SHP77 (cell line): ENCODE results near the gene PINLYP.
"Not testable (repeated sequence)": the region's sequence is repeated elsewhere in the genome, so short reads cannot be mapped to it uniquely, and the experiment has no call there.

Experiments used
- DNase-seq, 2 experiments: peaks; one replicate each; lab custom pipeline; 2025; lab: John Stamatoyannopoulos, UW

PINLYP gene

DNA sequence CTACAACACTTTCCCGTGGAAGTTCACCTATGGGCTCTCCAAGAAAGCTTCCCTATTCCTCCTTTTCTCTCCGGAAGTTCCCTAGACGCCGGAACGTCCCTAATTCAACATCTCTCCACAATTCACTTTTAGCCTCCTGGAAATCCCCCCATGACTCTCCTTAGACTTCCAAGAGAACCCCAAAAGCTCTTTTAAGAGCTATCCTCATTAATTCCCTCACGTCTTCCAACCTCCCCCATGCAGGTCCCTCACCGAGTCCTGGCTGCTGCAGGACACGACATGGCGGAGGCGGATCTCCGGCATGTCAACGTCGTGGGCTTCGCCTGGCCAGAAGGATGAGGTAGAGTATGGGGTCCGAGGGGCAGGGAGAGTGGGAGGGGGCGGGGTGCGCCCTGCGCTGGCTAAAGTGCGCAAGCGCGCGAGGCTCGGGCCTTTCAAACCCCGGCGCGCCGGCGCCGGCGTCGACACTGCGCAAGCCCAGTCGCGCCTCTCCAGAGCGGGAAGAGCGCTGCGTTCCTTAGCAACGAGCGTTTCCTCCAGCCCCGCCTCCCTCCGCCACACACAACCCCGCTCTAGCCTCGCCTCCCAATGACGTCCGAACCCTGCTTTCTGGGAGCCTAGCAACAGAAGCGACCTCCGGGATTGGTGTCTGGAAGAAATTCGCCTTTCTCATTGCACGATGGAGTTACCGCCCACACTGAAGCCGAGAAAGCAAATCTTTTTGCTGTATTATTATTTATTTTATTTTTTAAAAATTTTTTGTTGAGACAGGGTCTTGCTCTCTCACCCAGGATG lies at the start of gene PINLYP, which contains the start of gene XRCC1:
Gene PINLYP, plus strand, starts transcription at position 646 of the 795 bp plus-strand sequence. CDS start 1,391 bp downstream, outside the sequence.
Gene XRCC1, minus strand, starts transcription at position 372 of the 795 bp plus-strand sequence. Its CDS starts 69 bp downstream, at position 303.
- DNase-seq: peak; percentile 97 to 98

- peak in 1 of 2 experiments; percentile 4 for DNase-seq
Measured at GRCh38 chr19:43525836-43526771, 49.5 kb upstream of the PINLYP start.

GRCh38 chr19:43526884-43527859 lies 48.4 kb upstream of the PINLYP start, which contains the start of gene ETHE1:
Gene ETHE1 (minus strand): TSS chr19:43527201. CDS start chr19:43527177, 24 bp downstream.
- peak; percentile 39 to 70 for DNase-seq

DNA sequence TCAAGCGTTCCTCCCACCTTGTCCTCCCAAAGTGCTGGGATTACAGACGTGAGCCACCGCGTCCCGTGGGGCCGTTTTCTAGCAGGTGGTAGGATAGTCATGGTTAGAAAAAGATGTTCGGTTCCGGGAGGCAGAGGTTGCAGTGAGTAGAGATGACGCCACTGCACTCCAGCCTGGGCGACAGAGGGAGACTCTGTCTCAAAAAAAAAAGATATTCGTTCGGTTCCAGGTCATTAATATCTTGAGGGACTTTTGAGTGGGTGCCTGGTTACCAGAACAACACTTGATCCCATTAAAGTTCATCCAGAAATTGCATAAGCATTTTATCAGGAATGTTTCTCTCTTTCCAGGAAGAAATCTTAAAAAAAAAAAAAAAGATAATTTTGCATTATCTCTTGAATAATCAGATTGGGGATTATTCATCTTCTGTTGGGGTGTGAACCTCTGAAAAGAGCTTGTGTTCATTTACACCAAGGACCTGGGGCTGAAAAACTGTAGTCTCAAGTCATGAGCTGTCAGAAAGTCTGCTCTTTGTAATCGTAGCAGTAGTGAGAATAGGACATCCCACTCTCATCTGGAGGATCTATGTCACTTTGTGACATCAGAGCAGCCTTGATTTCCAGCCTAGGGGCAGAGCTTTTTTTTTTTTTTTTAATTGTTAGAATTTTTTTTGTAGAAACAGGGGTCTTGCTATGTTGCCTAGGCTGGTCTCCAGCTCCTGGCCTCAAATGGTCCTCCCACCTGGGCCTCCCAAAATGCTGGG lies 47.6 kb upstream of the PINLYP start:
- DNase-seq: peak; percentile 34 to 53

GRCh38 chr19:43532571-43532961 lies 43.0 kb upstream of the PINLYP start:
- DNase-seq: peak; percentile 71 to 78

DNA sequence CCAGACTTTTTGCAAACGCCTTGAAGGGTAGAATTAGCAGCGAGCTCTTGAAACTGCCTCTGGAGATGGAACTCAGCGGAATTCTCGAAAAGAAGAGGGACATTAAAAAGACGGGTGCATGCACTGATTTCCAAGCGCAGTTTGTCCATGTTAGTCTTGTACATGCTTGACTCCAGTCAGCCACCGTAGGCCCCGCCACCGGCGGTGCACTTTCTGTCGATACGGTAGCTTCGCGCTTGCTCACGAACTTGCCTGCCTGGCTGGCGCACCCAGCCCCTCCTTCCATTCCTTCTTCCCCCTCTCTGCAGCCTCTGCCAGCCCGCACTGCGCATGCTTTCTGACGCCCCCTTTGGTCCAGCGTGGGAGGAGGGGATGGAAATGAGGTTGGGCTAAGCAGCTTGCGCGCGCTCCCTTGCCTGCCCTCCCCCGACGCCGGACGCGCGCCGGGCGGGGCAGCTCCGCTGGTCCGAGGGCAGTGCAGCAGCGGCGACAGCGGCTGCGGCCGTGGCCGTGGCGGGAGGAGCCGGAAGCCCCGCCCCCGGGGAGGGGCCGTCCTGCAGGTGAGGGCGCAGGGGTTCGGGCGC lies 42.5 kb upstream of the PINLYP start, which contains the start of gene ZNF575:
Gene ZNF575, plus strand, starts transcription at position 227 of the 584 bp plus-strand sequence. CDS start 1,235 bp downstream, outside the sequence.
- peak; percentile 87 to 91 for DNase-seq

- DNase-seq: peak; percentile 95 to 96
Measured at GRCh38 chr19:43533546-43534304, 41.9 kb upstream of the PINLYP start.

GRCh38 chr19:43534305-43534815 lies 41.2 kb upstream of the PINLYP start:
- no peak for DNase-seq

DNA sequence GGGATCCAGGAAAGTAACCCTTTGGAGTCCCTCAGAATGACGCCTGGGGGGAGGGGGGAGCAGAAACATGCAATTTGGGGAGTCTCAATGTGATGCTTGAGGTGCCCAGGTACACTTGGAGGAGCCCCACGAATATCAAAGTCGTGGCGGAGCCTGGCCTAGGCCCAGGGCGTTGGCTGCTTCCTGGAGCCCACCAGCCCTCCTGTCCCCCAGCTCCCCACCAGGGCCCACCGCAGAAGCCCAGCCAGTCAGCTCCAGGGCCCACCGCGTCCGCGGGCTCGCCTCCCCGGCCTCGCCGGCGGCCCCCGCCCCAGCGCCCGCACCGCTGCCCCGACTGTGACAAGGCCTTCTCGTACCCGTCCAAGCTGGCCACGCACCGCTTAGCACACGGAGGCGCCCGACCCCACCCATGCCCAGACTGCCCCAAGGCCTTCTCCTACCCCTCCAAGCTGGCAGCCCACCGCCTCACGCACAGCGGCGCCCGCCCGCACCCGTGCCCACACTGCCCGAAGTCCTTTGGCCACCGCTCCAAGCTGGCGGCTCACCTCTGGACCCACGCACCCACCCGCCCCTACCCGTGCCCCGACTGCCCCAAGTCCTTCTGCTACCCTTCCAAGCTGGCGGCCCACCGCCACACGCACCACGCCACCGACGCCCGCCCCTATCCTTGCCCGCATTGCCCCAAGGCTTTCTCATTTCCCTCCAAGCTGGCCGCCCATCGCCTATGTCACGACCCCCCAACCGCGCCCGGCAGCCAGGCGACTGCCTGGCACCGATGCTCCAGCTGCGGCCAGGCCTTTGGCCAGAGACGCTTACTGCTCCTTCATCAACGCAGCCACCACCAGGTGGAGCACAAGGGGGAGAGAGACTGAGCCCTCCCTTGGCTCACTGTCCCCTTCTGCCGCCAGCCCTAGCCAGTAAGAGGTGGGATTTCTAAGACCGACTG lies 40.5 kb upstream of the PINLYP start:
- DNase-seq: peak; percentile 24 to 51

DNA sequence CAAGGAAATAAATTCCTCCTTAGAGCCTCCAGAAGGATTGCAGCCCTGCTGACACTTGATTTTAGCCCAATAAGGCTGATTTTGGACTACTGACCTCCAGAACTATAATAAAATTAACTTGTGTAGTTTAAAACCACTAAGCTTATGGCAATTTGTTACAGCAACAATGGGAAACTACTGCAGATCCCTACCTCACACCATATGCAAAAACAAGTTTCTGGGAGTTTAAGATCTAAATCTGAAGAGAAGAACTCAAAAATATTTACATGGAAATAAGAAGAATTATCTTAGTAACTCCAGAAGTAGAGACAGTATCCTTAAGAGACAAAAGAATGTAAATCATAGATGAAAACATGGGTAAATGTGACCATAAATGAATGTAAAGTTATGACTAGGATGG lies 36.7 kb upstream of the PINLYP start:
- no peak for DNase-seq

DNA sequence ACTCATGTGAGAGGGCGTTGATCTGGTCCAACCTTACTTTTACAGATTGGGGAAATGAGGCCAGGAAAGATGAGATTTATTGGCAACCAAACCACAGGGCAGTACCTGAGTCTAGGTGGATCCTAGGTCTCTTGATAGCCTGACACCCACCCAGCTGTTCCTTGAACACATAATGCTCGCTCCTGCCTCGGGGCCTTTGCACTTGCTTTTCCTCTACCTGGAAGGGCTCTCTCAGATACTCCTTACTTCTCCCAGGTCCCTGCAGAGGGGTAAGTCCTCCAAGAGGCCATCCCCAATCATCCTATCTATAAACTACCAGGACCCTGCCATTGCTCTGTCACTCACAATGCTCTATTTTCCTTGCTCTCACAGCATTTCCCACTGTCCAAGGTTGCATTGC lies 35.2 kb upstream of the PINLYP start:
- no peak for DNase-seq

DNA sequence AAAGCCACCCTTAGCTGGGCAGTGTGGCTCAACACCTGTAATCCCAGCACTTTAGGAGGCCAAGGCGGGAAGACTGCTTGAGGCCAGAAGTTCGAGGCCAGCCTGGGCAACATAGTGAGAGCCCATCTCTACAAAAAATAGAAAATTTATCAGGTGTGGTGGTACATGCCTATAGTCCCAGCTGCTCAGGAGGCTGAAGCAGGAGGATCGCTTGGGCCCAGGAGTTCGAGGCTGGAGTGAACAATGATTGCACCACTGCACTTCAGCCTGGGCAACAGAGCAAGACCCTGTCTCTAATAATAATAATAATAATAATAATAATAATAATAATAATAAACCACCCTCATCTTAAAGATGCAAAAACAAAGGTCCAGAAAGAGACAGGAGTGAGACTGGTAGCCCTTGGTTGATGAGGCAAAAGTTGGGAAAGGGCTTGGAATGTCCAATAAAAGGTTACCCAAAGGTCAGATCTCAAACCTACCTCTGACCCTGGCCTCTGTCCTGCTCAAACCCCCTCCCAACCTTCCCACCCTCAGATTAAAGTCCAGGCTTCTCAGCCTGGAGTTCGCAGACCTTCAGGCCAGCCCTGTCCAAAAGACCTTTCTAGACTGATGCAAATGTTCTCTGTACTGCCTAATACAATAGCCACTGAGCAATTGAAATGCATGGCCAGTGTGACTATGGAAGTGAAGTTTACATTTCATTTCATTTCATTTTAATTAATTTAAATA lies 33.5 kb upstream of the PINLYP start:
- DNase-seq: no peak

DNA sequence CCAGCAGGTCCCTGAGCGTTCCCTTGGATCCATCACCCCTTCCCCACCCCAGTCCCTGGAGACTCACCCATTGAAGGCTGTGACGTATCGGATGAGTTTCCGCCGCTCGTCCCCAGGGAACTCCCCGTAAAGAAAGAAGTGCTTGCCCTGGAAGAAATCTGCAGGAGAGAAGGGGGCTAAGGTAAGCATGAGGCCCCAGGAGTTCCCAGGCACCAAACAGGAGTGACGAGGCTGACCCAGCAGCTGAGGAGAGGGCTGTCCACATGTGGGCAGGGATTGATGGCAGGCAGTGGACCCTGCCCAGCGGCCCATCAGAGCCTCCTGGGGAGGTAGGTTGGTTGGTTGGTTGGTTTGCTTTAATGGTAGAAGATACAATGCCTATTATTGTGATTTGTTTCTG lies 31.5 kb upstream of the PINLYP start:
- no peak for DNase-seq

DNA sequence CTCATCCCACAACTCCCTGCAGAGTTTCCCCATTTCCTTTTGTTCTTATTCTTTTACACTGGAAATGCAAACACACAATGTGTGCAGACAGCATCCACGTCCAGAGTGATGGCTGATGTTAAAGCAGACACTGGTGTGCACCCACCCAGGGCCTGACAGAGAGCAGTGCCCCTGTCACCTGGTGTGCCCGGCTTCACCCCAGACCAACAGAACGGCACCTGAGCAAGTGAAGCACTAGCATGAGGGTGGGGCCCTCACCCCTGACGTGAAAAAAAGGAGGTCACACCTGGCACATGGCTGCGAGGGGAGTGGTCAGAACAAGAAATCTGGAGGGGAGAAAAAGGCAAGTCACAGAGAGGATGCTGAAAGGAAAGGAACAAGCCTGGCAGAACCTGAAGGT lies 30.3 kb upstream of the PINLYP start:
- DNase-seq: no peak

DNA sequence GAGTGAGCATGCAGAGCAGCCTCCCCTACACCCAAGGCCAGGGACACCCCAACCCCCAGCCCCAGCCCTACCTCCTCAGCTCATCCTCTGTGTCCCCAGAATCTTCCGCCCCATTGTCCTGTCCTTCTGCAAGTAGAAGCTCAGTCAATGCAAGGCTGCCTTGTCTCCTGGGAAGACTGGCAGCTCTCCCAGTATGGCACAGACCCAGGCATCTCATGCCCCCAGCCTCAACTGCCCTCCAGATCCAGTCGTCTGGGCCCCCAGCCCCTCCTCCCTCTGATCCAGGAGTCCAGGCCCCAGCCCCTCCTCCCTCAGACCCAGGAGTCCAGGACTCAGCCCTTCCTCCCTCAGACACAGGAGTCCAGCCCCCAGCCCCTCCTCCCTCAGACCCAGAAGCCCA lies 29.6 kb upstream of the PINLYP start:
- DNase-seq: no peak

- DNase-seq: no peak
Measured at GRCh38 chr19:43546581-43546980, 29.0 kb upstream of the PINLYP start.

DNA sequence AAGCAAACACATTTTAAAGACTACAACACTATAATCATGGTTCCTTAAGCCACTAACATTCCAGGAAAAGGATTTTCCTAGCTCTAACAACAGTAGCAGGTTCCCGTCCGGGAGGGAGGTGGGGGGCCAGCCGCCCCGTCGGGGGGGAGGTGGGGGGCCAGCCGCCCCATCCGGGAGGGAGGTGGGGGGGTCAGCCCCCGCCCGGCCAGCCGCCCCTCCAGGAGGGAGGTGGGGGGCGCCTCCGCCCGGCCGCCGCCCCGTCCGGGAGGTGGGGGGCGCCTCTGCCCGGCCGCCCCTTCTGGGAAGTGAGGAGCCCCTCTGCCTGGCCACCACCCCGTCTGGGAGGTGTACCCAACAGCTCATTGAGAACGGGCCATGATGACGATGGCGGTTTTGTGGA lies 27.7 kb upstream of the PINLYP start:
- not testable (repeated sequence) for DNase-seq
